ENCODE results near the gene TBC1D26.
"Not testable (repeated sequence)": the region's sequence is repeated elsewhere in the genome, so short reads cannot be mapped to it uniquely, and the experiment has no call there.

TBC1D26 gene

GRCh38 chr17:15731900-15732299 lies at the start of gene TBC1D26:
Gene TBC1D26, plus strand, starts transcription at chr17:15732283. Its CDS starts 3,066 bp downstream, at chr17:15735349.
- not testable (repeated sequence) for DNase-seq

GRCh38 chr17:15683135-15683534 lies 48.9 kb upstream of the TBC1D26 start:
- not testable (repeated sequence) for DNase-seq

- DNase-seq, result peak; percentile 81 to 84
Observed at GRCh38 chr17:15683824-15684478, 48.1 kb upstream of the TBC1D26 start, which contains the start of gene TRIM16. Gene TRIM16, minus strand, starts transcription at chr17:15684311. Its CDS starts 32,702 bp downstream, at chr17:15651609.

- DNase-seq, result not testable (repeated sequence)
Observed at GRCh38 chr17:15687494-15687893, 44.6 kb upstream of the TBC1D26 start.

- not testable (repeated sequence) for DNase-seq
Observed at GRCh38 chr17:15698967-15699366, 33.1 kb upstream of the TBC1D26 start.

GRCh38 chr17:15699413-15699924 lies 32.6 kb upstream of the TBC1D26 start, which contains the start of gene ZNF286A:
Gene ZNF286A, plus strand, starts transcription at chr17:15699752. Its CDS starts 578 bp downstream, at chr17:15700330.
- DNase-seq, result peak; percentile 97 to 98

- not testable (repeated sequence) for DNase-seq
Observed at GRCh38 chr17:15699937-15700336, 32.1 kb upstream of the TBC1D26 start.

- not testable (repeated sequence) for DNase-seq
Observed at GRCh38 chr17:15704239-15704638, 27.8 kb upstream of the TBC1D26 start.

GRCh38 chr17:15704813-15705212 lies 27.3 kb upstream of the TBC1D26 start:
- not testable (repeated sequence) for DNase-seq

GRCh38 chr17:15708879-15709278 lies 23.2 kb upstream of the TBC1D26 start:
- DNase-seq, result not testable (repeated sequence)

- DNase-seq, result not testable (repeated sequence)
Observed at GRCh38 chr17:15716601-15717563, 15.2 kb upstream of the TBC1D26 start.

- not testable (repeated sequence) for DNase-seq
Observed at GRCh38 chr17:15730535-15730934, 1.5 kb upstream of the TBC1D26 start.

- DNase-seq, result not testable (repeated sequence)
Observed at GRCh38 chr17:15733174-15733789, 1.2 kb downstream of the TBC1D26 start.

- not testable (repeated sequence) for DNase-seq
Observed at GRCh38 chr17:15736578-15736977, 4.5 kb downstream of the TBC1D26 start.

GRCh38 chr17:15738066-15738465 lies 6.0 kb downstream of the TBC1D26 start:
- DNase-seq, result no peak

- DNase-seq, result not testable (repeated sequence)
Observed at GRCh38 chr17:15739259-15739658, 7.2 kb downstream of the TBC1D26 start.

- not testable (repeated sequence) for DNase-seq
Observed at GRCh38 chr17:15740041-15740440, 8.0 kb downstream of the TBC1D26 start.

- no peak for DNase-seq
Observed at GRCh38 chr17:15740570-15741120, 8.6 kb downstream of the TBC1D26 start.

GRCh38 chr17:15741624-15742023 lies 9.5 kb downstream of the TBC1D26 start:
- DNase-seq, result no peak

- no peak for DNase-seq
Observed at GRCh38 chr17:15742051-15742795, 10.1 kb downstream of the TBC1D26 start.

- no peak for DNase-seq
Observed at GRCh38 chr17:15742921-15743320, 10.8 kb downstream of the TBC1D26 start.
